Liver (tissue), 3 donors: ENCODE measurements around the gene ANKRD11.

ENCODE experiments used
- HNF4A ChIP-seq, 2 donors: conservative IDR thresholded peaks; 2 replicates each; pipeline ENCODE4 v1.6.1; 2016; ENCODE audit warnings: antibody characterized with exemption in 2 of 2, mild to moderate bottlenecking in 2 of 2
- JUND ChIP-seq, 2 donors: IDR thresholded peaks; 2 replicates each; pipeline ENCODE4 v1.6.1; 2016; ENCODE audit warnings: antibody characterized with exemption in 2 of 2
- RXRA ChIP-seq, 2 donors: IDR thresholded peaks; 2 replicates each; pipeline ENCODE4 v1.6.1; 2017 to 2018; ENCODE audit warnings: antibody characterized with exemption in 2 of 2, mild to moderate bottlenecking in 1 of 2
- YY1 ChIP-seq: IDR thresholded peaks from 2 replicates; pipeline ENCODE4 v1.6.1; 2016; ENCODE audit warnings: antibody characterized with exemption, mild to moderate bottlenecking
- TF ChIP-seq, protein P1 (sequence below): fragments of 150-350 bp; IDR thresholded peaks from 2 replicates; pipeline ENCODE4 v1.5.1; 2017; ENCODE audit warnings: improper control_type of control experiment, low read depth, low read length; ENCODE audit not compliant: missing input control
- TF ChIP-seq, protein P2 (sequence below): IDR thresholded peaks from 2 replicates; pipeline ENCODE4 v1.6.1; 2016; ENCODE audit warnings: antibody characterized with exemption
- TF ChIP-seq, protein P3 (sequence below): IDR thresholded peaks from 2 replicates; pipeline ENCODE4 v1.6.1; 2016; ENCODE audit warnings: antibody characterized with exemption, mild to moderate bottlenecking
- donor health status: healthy.
- donor health status: healthy.

DNA sequence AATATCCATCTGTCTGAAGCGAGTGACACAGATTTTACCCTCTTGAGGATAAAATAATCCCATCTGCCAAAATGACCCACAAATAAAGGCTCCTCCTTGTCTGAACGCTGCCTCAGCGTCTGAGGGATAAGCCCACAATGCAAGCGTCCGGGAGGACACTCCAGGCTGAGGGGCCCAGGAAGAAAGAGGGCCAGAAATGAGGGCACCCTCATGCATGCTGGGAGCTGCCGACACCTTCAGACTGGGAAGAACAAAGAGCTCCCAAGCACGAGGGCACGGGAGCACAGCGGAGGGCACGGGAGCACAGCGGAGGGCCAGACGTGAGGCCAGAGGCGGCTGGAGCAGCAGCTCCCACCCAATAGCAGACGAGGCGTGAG lies 145.9 kb downstream of the ANKRD11 start:
- TF ChIP-seq, protein P1, sequence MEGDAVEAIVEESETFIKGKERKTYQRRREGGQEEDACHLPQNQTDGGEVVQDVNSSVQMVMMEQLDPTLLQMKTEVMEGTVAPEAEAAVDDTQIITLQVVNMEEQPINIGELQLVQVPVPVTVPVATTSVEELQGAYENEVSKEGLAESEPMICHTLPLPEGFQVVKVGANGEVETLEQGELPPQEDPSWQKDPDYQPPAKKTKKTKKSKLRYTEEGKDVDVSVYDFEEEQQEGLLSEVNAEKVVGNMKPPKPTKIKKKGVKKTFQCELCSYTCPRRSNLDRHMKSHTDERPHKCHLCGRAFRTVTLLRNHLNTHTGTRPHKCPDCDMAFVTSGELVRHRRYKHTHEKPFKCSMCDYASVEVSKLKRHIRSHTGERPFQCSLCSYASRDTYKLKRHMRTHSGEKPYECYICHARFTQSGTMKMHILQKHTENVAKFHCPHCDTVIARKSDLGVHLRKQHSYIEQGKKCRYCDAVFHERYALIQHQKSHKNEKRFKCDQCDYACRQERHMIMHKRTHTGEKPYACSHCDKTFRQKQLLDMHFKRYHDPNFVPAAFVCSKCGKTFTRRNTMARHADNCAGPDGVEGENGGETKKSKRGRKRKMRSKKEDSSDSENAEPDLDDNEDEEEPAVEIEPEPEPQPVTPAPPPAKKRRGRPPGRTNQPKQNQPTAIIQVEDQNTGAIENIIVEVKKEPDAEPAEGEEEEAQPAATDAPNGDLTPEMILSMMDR: no peak
- TF ChIP-seq YY1: no peak
- TF ChIP-seq, protein P2, sequence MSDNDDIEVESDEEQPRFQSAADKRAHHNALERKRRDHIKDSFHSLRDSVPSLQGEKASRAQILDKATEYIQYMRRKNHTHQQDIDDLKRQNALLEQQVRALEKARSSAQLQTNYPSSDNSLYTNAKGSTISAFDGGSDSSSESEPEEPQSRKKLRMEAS: no peak
- no peak for TF ChIP-seq RXRA (IDR thresholded peaks at IDR 0.05)
- TF ChIP-seq JUND (IDR thresholded peaks at IDR 0.05): no peak
- TF ChIP-seq, protein P3, sequence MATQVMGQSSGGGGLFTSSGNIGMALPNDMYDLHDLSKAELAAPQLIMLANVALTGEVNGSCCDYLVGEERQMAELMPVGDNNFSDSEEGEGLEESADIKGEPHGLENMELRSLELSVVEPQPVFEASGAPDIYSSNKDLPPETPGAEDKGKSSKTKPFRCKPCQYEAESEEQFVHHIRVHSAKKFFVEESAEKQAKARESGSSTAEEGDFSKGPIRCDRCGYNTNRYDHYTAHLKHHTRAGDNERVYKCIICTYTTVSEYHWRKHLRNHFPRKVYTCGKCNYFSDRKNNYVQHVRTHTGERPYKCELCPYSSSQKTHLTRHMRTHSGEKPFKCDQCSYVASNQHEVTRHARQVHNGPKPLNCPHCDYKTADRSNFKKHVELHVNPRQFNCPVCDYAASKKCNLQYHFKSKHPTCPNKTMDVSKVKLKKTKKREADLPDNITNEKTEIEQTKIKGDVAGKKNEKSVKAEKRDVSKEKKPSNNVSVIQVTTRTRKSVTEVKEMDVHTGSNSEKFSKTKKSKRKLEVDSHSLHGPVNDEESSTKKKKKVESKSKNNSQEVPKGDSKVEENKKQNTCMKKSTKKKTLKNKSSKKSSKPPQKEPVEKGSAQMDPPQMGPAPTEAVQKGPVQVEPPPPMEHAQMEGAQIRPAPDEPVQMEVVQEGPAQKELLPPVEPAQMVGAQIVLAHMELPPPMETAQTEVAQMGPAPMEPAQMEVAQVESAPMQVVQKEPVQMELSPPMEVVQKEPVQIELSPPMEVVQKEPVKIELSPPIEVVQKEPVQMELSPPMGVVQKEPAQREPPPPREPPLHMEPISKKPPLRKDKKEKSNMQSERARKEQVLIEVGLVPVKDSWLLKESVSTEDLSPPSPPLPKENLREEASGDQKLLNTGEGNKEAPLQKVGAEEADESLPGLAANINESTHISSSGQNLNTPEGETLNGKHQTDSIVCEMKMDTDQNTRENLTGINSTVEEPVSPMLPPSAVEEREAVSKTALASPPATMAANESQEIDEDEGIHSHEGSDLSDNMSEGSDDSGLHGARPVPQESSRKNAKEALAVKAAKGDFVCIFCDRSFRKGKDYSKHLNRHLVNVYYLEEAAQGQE: no peak
- TF ChIP-seq HNF4A (conservative IDR thresholded peaks at IDR 0.05): no peak
